IgD-negative memory B cell (primary cell): ENCODE results near the gene SDCCAG8. TPM values are rescaled to one million over a fixed set of nuclear protein-coding genes. Genes with fewer than 3 reads are reported as not detected.

Source experiments
- H3K27ac Mint-ChIP-seq, 3 donors: one replicate each; pipeline ENCODE4 v1.8.0; 2020 to 2022; ENCODE audit warnings: mild to moderate bottlenecking in 3 of 3, mixed read lengths in 3 of 3, moderate library complexity in 1 of 3
- H3K27me3 Mint-ChIP-seq: one replicate; pipeline ENCODE4 v1.8.0; 2021; ENCODE audit warnings: mixed read lengths
- H3K36me3 Mint-ChIP-seq: one replicate; pipeline ENCODE4 v1.8.0; 2020; ENCODE audit warnings: mild to moderate bottlenecking, mixed read lengths
- H3K4me1 Mint-ChIP-seq, 3 donors: one replicate each; pipeline ENCODE4 v1.8.0; 2020 to 2022; ENCODE audit warnings: mixed read lengths in 3 of 3, mild to moderate bottlenecking in 1 of 3
- H3K4me3 Mint-ChIP-seq, 4 donors: one replicate each; pipeline ENCODE4 v1.8.0; 2020 to 2022; ENCODE audit warnings: mild to moderate bottlenecking in 4 of 4, mixed read lengths in 4 of 4, moderate library complexity in 3 of 4
- H3K9me3 Mint-ChIP-seq, 3 donors: one replicate each; pipeline ENCODE4 v1.8.0; 2020 to 2021; ENCODE audit warnings: mixed read lengths in 3 of 3, mild to moderate bottlenecking in 1 of 3
- polyA plus RNA-seq: library from polyadenylated mRNA; unstranded; fragments of 300-500 nt; fragmentation: Illumina TruSeq; gene quantifications from one replicate; pipeline ENCODE4 v1.2.3, GENCODE V29; 2021

The SDCCAG8 gene
- polyA plus RNA-seq, 1 donor from 2014 or later, result 28.5 TPM

DNA sequence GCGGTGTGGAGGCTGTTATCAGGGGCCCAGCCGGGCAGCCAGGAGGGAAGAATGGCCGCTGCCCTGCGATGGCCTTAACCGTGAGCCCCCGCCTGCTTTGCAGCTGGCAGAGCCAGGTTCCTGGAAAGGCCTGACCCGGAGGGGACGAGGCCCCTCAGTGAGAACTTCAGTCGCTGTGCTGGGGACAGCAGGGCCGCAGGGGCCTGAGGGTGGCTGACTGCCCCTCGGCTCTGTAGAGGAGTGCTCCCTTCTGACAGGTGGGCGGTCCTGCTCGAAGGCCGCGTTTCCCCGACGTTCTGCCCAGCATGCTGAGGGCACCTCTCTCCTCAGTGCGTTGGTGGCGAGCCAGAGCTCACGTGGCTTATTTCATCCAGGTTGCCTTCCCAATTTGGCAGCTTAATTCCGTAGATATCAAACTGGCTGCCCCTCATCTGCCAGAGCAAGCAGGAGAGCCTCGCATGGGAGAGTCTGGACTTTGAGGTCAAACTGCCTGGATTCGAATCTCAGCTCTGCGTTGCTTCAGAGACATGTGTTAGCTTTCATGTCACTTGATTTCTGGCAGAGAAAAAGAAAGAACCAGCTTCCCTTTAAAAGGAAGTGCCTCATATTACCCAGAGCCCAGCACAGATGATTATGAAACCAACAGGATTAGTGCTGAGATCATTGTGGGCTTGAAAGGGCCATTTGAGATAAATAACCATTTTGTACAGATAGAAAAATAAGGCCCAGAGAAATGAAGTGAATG, 239.8 kb downstream of the SDCCAG8 start:
- H3K4me1 Mint-ChIP-seq, result peaks cover 0 to 6% (median 1%) of the 10 kb centered on the region in 3 donors
- H3K4me3 Mint-ChIP-seq, result no peak overlapping the region
- H3K9me3 Mint-ChIP-seq, result no peaks in the 10 kb centered on the region
- peak overlapping the region in 2 of 3 donors; percentile 35 to 56 for H3K27ac Mint-ChIP-seq
- no peaks in the 10 kb centered on the region for H3K27me3 Mint-ChIP-seq
- peaks cover 5% of the 10 kb centered on the region for H3K36me3 Mint-ChIP-seq

DNA sequence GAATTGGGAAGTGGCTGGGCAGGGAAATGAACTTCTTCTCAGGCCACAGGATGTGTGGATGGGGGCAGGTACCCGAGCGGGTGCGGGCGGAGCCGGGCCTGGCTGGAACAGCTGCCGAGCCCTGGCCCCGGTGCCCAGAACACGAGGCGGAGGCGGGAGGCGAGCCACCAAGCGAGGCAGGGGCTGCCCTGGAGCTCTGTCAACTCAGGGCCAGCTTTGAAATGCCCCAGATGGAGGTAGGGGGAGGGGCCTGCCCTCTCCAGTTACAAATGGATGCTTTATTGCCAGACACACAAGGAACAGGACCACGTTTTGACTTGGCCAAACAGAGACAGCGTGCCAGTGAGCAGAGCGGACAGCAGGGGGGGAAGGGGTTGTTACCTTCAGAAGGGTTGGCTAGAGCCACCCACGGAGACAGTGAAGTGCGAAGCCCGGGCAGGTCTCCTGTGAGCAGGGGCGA, 240.4 kb downstream of the SDCCAG8 start:
- Mint-ChIP-seq H3K36me3 (peaks cover 5% of the 10 kb centered on the region), H3K9me3 (no peaks in the 10 kb centered on the region), H3K4me1 (peaks cover 0 to 6% (median 1%) of the 10 kb centered on the region in 3 donors), H3K27me3 (no peaks in the 10 kb centered on the region), H3K27ac (peak overlapping the region; percentile 35 to 59 (median 56)), H3K4me3 (peak overlapping the region in 1 of 4 donors; percentile 74)

DNA sequence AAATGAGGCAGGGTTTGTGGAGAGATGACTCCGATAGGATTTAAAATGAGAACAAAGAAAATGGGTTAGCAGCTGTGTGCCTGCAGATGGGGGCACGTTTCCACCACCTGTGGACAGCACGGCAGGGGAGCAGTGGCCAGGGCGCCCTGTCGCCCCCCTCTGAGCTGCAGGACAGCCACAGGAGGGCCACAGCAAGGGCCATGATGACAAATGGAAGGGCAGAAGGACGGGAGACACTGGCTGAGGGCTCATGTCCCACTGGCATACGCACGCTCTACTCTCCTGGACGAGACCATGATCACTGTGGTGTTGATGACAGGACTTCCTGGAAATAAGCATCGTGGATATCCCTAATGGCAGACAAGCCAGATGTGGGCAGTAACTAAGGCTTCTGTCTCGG, 241.0 kb downstream of the SDCCAG8 start:
- peaks cover 0 to 6% (median 1%) of the 10 kb centered on the region in 3 donors for H3K4me1 Mint-ChIP-seq
- H3K4me3 Mint-ChIP-seq, result no peak overlapping the region
- H3K27ac Mint-ChIP-seq, result peak overlapping the region in 1 of 3 donors; percentile 35
- H3K9me3 Mint-ChIP-seq, result no peaks in the 10 kb centered on the region
- no peaks in the 10 kb centered on the region for H3K27me3 Mint-ChIP-seq
- H3K36me3 Mint-ChIP-seq, result peaks cover 5% of the 10 kb centered on the region

DNA sequence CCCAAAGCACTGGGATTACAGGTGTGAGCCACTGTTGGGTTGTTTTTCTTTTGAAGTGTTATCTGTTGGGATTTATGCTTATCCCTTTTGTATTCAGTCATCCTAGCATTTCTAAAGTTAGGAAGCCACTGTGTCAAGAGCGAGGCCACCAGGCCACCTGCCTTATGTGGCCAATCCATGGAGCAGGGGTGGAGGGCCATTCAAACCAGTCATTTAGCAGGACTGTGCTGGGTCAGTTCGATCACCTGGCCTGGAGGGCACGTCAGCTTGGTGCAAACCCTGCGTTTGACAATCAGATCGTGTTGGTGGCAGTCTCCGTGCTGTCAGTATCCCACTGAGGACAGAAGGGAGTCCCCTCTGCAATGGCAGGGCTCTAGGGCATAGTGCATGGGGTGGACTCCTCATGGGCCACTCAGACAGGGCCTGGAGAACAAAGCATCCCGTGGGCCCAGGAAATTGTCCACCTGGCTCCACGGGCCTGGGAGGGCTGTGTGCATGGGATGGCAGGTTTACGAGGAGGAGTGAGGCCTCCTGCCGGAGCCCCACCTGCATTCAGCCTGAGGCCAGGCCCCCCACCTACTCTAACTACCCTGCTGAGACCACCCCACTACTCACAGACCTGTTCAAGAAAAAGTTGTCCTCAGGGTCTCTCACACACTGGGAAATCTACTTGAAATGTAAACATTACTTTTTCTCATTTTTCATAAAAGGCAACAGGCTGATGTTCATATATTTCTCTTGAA, 242.3 kb downstream of the SDCCAG8 start:
- no peak overlapping the region for H3K4me3 Mint-ChIP-seq

DNA sequence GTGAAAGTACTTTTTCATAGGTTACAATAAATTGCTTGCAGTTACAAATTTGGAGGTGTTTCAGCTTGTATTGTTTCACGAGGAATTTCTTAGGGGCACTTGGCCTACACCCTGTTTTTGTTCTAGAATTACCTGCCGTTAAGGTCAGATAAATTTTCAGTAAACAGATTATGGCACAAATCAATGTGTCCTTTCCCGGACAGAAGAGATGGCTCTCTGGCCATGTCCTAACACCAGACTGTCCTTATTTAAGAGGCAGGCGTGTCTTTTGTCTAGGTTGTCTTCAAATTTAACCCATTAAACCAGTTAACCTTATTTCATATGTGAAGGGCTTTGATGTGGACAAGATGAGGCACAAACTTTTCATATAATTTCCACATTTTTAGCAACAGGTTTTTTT, 243.4 kb downstream of the SDCCAG8 start:
- Mint-ChIP-seq H3K27me3 (no peaks in the 10 kb centered on the region), H3K9me3 (no peaks in the 10 kb centered on the region), H3K4me1 (peaks cover 0 to 6% (median 1%) of the 10 kb centered on the region in 3 donors), H3K27ac (no peak overlapping the region), H3K4me3 (no peak overlapping the region), H3K36me3 (peaks cover 1% of the 10 kb centered on the region)

More for the DNA sequence above, 242.3 kb downstream of the SDCCAG8 start:
- Mint-ChIP-seq H3K36me3 (peaks cover 5% of the 10 kb centered on the region), H3K27me3 (no peaks in the 10 kb centered on the region), H3K4me1 (peaks cover 0 to 6% (median 0%) of the 10 kb centered on the region in 3 donors), H3K27ac (no peak overlapping the region), H3K9me3 (no peaks in the 10 kb centered on the region)

DNA sequence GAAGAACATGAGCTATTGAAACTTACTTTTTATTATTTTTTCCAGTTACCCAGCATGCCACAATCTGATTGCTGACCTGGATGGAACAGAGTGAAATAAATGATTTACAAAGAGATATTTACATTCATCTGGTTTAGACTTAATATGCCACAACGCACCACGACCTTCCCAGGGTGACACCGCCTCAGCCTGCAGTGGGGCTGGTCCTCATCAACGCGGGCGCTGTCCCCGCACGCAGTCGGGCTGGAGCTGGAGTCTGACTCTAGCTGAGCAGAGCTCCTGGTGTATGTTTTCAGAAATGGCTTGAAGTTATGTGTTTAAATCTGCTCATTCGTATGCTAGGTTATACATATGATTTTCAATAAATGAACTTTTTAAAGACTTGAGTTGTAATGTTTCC, 243.9 kb downstream of the SDCCAG8 start:
- Mint-ChIP-seq H3K27me3 (no peaks in the 10 kb centered on the region), H3K9me3 (no peaks in the 10 kb centered on the region), H3K4me3 (no peak overlapping the region), H3K36me3 (peaks cover 4% of the 10 kb centered on the region), H3K27ac (no peak overlapping the region), H3K4me1 (peaks cover 0 to 6% (median 1%) of the 10 kb centered on the region in 3 donors)

DNA sequence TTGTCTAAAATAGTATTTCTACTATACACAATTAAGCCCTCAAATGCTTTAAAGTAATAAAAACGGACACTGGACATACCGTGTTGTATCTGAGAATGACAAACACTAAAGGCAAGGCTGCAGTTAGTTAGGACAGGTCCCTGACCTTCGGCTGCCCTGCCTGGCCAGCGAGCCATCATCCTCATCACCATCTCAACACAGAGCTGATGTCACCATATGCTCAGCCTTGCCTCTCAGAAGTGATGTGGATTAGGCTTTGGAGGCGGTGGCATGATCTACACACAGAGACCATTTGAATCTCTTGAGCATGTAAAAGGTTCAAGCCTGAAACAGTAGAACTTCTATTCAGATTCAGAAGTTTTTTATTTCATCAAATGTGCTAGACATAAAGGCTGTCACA, 244.7 kb downstream of the SDCCAG8 start:
- Mint-ChIP-seq H3K9me3 (no peaks in the 10 kb centered on the region), H3K36me3 (peaks cover 9% of the 10 kb centered on the region), H3K4me3 (no peak overlapping the region), H3K27me3 (no peaks in the 10 kb centered on the region), H3K27ac (no peak overlapping the region), H3K4me1 (peaks cover 1 to 10% (median 1%) of the 10 kb centered on the region in 3 donors)

DNA sequence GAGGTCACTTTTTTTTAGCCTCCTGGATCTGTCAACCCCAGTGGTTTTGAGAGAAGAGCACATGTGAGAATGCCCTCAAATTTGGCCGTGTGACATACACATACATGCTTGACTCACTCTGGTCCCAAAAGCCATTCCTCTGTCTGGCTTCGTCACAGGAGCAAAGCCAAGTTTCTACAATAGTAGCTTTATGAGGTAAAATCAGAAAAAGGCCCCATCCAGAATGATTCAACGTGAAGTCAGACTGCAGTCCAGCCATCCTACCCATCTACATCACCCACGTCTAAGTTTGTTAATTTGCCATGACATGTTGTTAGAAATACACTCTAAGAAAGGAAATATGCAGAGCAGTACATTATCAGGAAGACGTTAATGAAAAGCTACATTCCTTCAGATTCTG, 245.2 kb downstream of the SDCCAG8 start:
- Mint-ChIP-seq H3K36me3 (peaks cover 9% of the 10 kb centered on the region), H3K27me3 (no peaks in the 10 kb centered on the region)

DNA sequence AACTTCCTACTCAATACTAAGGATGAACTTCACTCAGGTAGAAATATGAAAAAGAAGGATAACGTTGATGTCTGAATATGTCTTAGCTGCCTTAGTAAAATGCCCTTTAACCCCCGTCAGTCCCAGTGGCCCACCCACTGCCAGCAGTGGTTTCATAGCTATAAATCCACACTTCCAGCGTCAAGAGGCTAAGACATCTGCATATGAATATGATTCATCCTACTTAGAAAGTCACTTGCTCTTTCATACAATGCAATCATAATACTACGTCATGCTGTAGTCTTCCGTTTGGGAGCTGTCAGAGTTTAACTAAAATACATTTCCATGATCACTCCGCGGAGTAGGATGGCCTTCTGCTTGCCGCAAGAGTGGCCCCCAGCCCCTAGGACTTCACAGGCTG, 247.3 kb downstream of the SDCCAG8 start:
- Mint-ChIP-seq H3K27me3 (no peaks in the 10 kb centered on the region), H3K9me3 (no peaks in the 10 kb centered on the region), H3K36me3 (peaks cover 9% of the 10 kb centered on the region), H3K4me1 (peaks cover 24 to 29% (median 26%) of the 10 kb centered on the region in 3 donors), H3K4me3 (no peak overlapping the region), H3K27ac (no peak overlapping the region)

More for the DNA sequence above, 245.2 kb downstream of the SDCCAG8 start:
- Mint-ChIP-seq H3K4me3 (no peak overlapping the region), H3K4me1 (peaks cover 4 to 12% (median 6%) of the 10 kb centered on the region in 3 donors), H3K9me3 (no peaks in the 10 kb centered on the region), H3K27ac (peak overlapping the region in 1 of 3 donors; percentile 42)

DNA sequence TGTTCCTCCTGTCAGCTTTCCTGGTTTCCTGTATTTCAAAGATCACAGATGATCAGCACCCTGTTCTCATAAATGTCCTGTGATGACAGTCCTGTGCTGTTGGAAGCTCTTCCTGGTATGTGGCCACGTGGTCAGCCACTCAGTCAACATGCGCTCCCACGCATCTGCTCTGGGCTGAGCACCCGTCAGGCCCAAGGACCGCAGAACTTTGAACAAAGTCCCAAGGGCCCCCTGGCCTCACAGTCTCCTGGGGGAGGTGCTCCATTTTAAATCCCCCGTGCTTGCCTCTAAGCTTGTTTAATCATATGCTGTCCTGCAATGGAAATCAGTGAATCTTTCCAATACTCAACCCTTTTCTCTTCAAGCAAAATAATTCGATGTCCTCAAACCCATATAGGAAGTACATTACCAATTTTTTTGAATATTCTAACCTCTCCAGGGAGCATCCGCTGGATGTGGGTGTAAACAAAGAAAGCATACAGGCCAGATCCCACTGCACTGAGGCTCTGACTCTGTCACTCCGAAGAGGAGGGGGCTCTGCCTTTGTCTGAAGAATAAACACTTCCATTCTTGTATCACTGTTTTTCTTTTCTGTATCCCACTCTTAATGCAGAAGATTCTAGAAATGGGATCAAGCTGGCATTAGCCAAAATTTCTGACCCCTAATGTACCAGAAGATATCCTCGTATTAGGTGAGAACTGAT, 250.3 kb downstream of the SDCCAG8 start:
- Mint-ChIP-seq H3K4me3 (peak overlapping the region in 3 of 4 donors; percentile 10 to 82 (median 45)), H3K27ac (peak overlapping the region in 2 of 3 donors; percentile 31 to 83), H3K4me1 (peaks cover 31 to 35% (median 32%) of the 10 kb centered on the region in 3 donors), H3K27me3 (no peaks in the 10 kb centered on the region), H3K9me3 (no peaks in the 10 kb centered on the region), H3K36me3 (peaks cover 10% of the 10 kb centered on the region)

DNA sequence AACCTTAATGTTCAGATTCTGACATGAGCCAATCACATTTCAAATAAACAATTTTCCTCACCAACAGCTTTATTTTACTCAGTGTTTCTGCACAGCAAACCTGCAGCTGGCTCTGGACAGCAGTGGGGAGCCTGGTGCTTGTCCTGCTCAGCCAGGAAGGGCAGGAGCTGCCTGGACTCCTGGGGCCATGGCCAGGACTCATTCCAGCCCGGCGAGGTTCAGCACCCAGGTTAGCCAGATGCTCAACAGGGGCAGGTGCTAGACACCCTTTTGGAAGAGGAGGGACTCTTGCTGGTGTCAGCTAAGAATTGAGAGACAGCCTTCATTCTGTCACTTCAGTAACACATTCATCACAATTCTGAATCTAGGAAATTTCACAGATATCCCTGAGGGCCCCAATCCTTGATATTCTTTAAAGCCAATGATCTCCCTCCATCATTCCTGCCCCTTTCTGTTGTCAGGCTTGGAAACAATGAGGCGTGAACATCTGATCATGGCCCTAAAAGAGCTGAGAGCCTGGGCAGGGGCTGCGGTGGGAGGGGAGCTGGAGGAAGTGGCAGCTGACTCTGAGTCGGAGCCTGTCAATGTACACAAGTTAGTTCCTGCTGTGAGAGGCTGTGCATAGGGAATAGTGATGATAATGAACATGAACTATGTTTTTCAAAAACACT, 251.3 kb downstream of the SDCCAG8 start:
- H3K4me3 Mint-ChIP-seq, result peak overlapping the region in 3 of 4 donors; percentile 16 to 82 (median 73)

DNA sequence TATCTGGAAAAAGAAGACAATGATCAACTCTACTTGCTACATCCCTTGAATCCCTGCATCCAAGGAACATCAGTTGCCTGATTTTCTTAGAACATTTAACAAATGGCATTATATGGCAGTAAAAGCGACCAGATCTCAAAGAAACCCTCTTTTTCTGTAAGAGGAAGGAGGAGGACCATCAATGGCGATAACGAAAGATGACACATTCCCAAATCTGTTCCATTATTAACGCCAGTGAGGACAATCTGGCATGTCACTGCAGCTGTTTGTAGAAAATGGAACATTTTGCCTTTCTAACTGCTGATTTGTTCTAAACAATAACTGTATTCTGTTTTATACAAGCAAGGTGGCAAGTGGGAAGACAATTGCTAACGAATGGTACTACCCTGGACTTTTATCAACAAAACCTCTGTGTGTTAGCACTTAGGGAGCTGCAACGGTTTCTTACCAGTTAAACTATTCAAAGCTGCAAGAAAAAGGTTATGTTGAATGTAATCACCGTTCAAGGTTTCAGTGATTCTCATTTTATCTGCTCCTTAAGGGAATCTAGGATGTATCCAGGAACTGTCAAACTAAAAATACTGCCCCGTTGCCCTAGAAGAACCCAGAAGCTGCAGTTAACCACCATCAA, 251.9 kb downstream of the SDCCAG8 start:
- Mint-ChIP-seq H3K9me3 (no peaks in the 10 kb centered on the region), H3K27me3 (no peaks in the 10 kb centered on the region), H3K27ac (peak overlapping the region in 2 of 3 donors; percentile 31 to 33), H3K4me3 (peak overlapping the region in 3 of 4 donors; percentile 16 to 86 (median 73)), H3K36me3 (peaks cover 16% of the 10 kb centered on the region), H3K4me1 (peaks cover 31 to 35% (median 32%) of the 10 kb centered on the region in 3 donors)

More for the DNA sequence above, 251.3 kb downstream of the SDCCAG8 start:
- Mint-ChIP-seq H3K36me3 (peaks cover 16% of the 10 kb centered on the region), H3K9me3 (no peaks in the 10 kb centered on the region), H3K27ac (peak overlapping the region; percentile 9 to 83 (median 31)), H3K4me1 (peaks cover 31 to 35% (median 32%) of the 10 kb centered on the region in 3 donors), H3K27me3 (no peaks in the 10 kb centered on the region)

DNA sequence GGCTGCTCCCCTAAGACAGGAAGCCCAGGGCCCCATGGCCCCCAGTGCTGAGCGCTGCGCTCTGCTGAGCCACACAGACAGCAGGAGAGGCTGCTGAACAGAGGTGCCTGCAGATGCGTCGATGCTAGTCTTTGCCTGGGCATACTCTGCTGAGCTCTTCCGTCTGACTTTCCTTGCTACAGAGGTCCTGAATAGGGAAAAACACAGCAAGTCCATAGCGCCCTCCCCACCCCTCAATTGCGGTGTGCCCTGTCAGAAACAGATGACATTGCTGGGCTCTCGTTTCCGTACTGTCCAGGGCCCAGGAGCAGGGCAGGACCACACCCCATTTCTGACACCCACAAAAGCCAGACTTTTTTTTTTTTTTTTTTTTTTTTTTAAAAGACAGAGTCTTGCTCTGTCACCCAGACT, 252.5 kb downstream of the SDCCAG8 start:
- peak overlapping the region in 2 of 4 donors; percentile 73 to 86 for H3K4me3 Mint-ChIP-seq
- H3K27ac Mint-ChIP-seq, result peak overlapping the region in 2 of 3 donors; percentile 19 to 33
- H3K27me3 Mint-ChIP-seq, result no peaks in the 10 kb centered on the region
- peaks cover 32 to 35% (median 32%) of the 10 kb centered on the region in 3 donors for H3K4me1 Mint-ChIP-seq
- H3K36me3 Mint-ChIP-seq, result peaks cover 16% of the 10 kb centered on the region
- H3K9me3 Mint-ChIP-seq, result no peaks in the 10 kb centered on the region

DNA sequence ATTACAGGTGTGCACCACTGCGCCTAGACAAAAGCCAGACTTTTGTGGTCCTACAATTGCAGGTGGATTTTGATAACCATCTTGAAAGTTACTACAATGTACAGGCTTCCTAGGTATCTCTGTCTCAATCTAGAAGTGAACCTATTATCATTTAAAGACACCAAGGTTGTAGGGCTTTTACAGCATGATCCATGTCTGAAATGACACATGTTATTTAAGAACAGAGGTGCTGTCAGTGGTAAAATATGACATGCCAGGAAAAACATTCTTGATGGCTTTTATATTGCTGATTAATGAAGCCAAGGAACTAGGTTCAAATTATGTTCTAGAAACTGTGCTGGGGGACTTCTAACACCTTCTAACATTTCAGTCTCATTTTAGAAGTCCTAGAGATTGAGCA, 253.1 kb downstream of the SDCCAG8 start:
- Mint-ChIP-seq H3K4me1 (peaks cover 32 to 34% (median 32%) of the 10 kb centered on the region in 3 donors), H3K27me3 (no peaks in the 10 kb centered on the region), H3K4me3 (peak overlapping the region in 1 of 4 donors; percentile 86), H3K27ac (peak overlapping the region in 2 of 3 donors; percentile 4 to 33), H3K36me3 (peaks cover 18% of the 10 kb centered on the region), H3K9me3 (no peaks in the 10 kb centered on the region)
